A549 (cell line): ENCODE data around the gene COL15A1. TPM values are rescaled to one million over a fixed set of nuclear protein-coding genes. Genes with fewer than 3 reads are reported as not detected.

Source experiments
- ATAC-seq, 2 experiments: fragments of 200-7000 bp in 1 of 2; fragments of >200 bp in 1 of 2; cut with Nextera tagmentation in 1 of 2; cut with Tn5 transposase in 1 of 2; 3 replicates each; pipeline versions ENCODE4 v1.8.0 to v1.9.1; 2018 to 2020; ENCODE audit warnings: mild to moderate bottlenecking in 1 of 2, moderate library complexity in 1 of 2
- CTCF ChIA-PET: fragments of 300-600 bp; sonication (Branson Sonifier 250); formaldehyde crosslinking; extraction: SDS; loops from one replicate; lab custom pipeline; 2021; ENCODE audit warnings: antibody characterized with exemption, inconsistent platforms; lab: Yijun Ruan, JAX
- POLR2A ChIA-PET: fragments of 350-600 bp; formaldehyde crosslinking; extraction: SDS; loops from one replicate; lab custom pipeline; 2021; ENCODE audit warnings: antibody characterized with exemption, inconsistent platforms; lab: Yijun Ruan, JAX
- DNase-seq, 2 experiments: peaks; one replicate each; pipeline versions ENCODE4 v3.0.0 to v3.0.0-alpha.2; 2011 to 2016; ENCODE audit warnings: low read depth in 1 of 2, low spot score in 1 of 2
- FAIRE-seq: peaks from 2 replicates; lab custom pipeline; 2011; peaks lifted over from hg19 to GRCh38; lab: Jason Lieb, UNC
- H3K27ac ChIP-seq, 2 experiments: fragments of >200 bp; sonication (Bioruptor Twin); formaldehyde crosslinking; 3 replicates each; pipeline ENCODE4 v1.5.1; 2016 to 2017
- H3K4me1 ChIP-seq: fragments of >200 bp; sonication (Bioruptor Twin); formaldehyde crosslinking; 3 replicates; pipeline ENCODE4 v1.6.1; 2016
- H3K4me2 ChIP-seq: fragments of >200 bp; sonication (Bioruptor Twin); formaldehyde crosslinking; 3 replicates; pipeline ENCODE4 v1.6.1; 2016
- H3K4me3 ChIP-seq: fragments of >200 bp; sonication (Bioruptor Twin); formaldehyde crosslinking; 3 replicates; pipeline ENCODE4 v1.5.1; 2016
- H3K9me3 ChIP-seq: fragments of >200 bp; sonication (Bioruptor Twin); formaldehyde crosslinking; 3 replicates; pipeline ENCODE4 v1.6.1; 2016
- CBX8 ChIP-seq: fragments of 200-600 bp; sonication (generic); IDR thresholded peaks from 2 replicates; pipeline ENCODE4 v1.6.1; 2016
- CEBPB ChIP-seq, 2 experiments: fragments of >200 bp in 1 of 2; sonication (Bioruptor Twin) in 1 of 2; formaldehyde crosslinking in 1 of 2; IDR thresholded peaks; 2 replicates each; pipeline ENCODE4 v1.6.1; 2012 to 2016
- CHD2 ChIP-seq: fragments of 150-350 bp; IDR thresholded peaks from 2 replicates; pipeline ENCODE4 v1.6.1; 2014; ENCODE audit warnings: low read length; ENCODE audit not compliant: partially characterized antibody
- EHMT2 ChIP-seq: fragments of 200-600 bp; sonication (generic); IDR thresholded peaks from 2 replicates; pipeline ENCODE4 v1.6.1; 2016; ENCODE audit warnings: antibody characterized with exemption, low read depth, mild to moderate bottlenecking, moderate library complexity
- EP300 ChIP-seq, 2 experiments: fragments of >200 bp; sonication (Bioruptor Twin); formaldehyde crosslinking; IDR thresholded peaks; 2 replicates in 1 of 2; 3 replicates in 1 of 2; pipeline ENCODE4 v1.6.1; 2016 to 2017
- ESRRA ChIP-seq: fragments of 150-350 bp; IDR thresholded peaks from 2 replicates; pipeline ENCODE4 v1.6.1; 2014; ENCODE audit warnings: mild to moderate bottlenecking, low read length, borderline replicate concordance
- JUN ChIP-seq, 2 experiments: fragments of >200 bp; sonication (Bioruptor Twin); formaldehyde crosslinking; IDR thresholded peaks; 2 replicates in 1 of 2; 3 replicates in 1 of 2; pipeline ENCODE4 v1.6.1; 2016 to 2017
- JUNB ChIP-seq: fragments of >200 bp; sonication (Bioruptor Twin); formaldehyde crosslinking; IDR thresholded peaks from 2 replicates; pipeline ENCODE4 v1.6.1; 2016
- KDM5A ChIP-seq: fragments of 200-600 bp; sonication (generic); IDR thresholded peaks from 2 replicates; pipeline ENCODE4 v1.6.1; 2016; ENCODE audit warnings: antibody characterized with exemption, mild to moderate bottlenecking
- MAFK ChIP-seq: fragments of 450-650 bp; IDR thresholded peaks from 2 replicates; pipeline ENCODE4 v1.6.1; 2014; ENCODE audit not compliant: partially characterized antibody
- MAZ ChIP-seq: fragments of 150-350 bp; IDR thresholded peaks from 2 replicates; pipeline ENCODE4 v1.6.1; 2014; ENCODE audit warnings: antibody characterized with exemption, low read depth, low read length, borderline replicate concordance
- NPAS2 ChIP-seq: fragments of 250-450 bp; sonication (Bioruptor Pico); IDR thresholded peaks from 2 replicates; pipeline ENCODE4 v1.8.0; 2022; ENCODE audit warnings: mild to moderate bottlenecking, moderate library complexity, borderline replicate concordance
- NR3C1 ChIP-seq: fragments of >200 bp; sonication (Bioruptor Twin); formaldehyde crosslinking; IDR thresholded peaks from 3 replicates; pipeline ENCODE4 v1.6.1; 2017
- PHF8 ChIP-seq: fragments of 200-600 bp; sonication (generic); IDR thresholded peaks from 2 replicates; pipeline ENCODE4 v1.6.1; 2016; ENCODE audit warnings: low read depth, mild to moderate bottlenecking, antibody characterized with exemption, moderate library complexity, borderline replicate concordance
- POLR2A ChIP-seq: IDR thresholded peaks from 2 replicates; pipeline ENCODE4 v1.6.1; 2012; ENCODE audit warnings: mild to moderate bottlenecking, low read length
- POLR2AphosphoS2 ChIP-seq: conservative IDR thresholded peaks from 2 replicates; pipeline ENCODE4 v1.6.1; 2012; ENCODE audit warnings: low read length, improper control_type of control experiment, inconsistent platforms
- RAD21 ChIP-seq, 2 experiments: fragments of >200 bp in 1 of 2; sonication (Bioruptor Twin) in 1 of 2; formaldehyde crosslinking in 1 of 2; IDR thresholded peaks in 1 of 2; conservative IDR thresholded peaks in 1 of 2; 2 replicates in 1 of 2; 3 replicates in 1 of 2; pipeline ENCODE4 v1.6.1; 2012 to 2018; ENCODE audit warnings: inconsistent platforms in 1 of 2
- RCOR1 ChIP-seq: fragments of 150-350 bp; IDR thresholded peaks from 2 replicates; pipeline ENCODE4 v1.6.1; 2014; ENCODE audit warnings: antibody characterized with exemption, low read length, low read depth
- RFX5 ChIP-seq: fragments of 450-650 bp; IDR thresholded peaks from 2 replicates; pipeline ENCODE4 v1.7.1; 2014; ENCODE audit warnings: antibody characterized with exemption, mild to moderate bottlenecking, moderate library complexity
- SREBF2 ChIP-seq: fragments of 450-650 bp; IDR thresholded peaks from 2 replicates; pipeline ENCODE4 v1.6.1; 2014; ENCODE audit warnings: mild to moderate bottlenecking, moderate library complexity
- TFCP2L1 ChIP-seq: fragments of 250-450 bp; sonication (Bioruptor Pico); IDR thresholded peaks from 2 replicates; pipeline ENCODE4 v1.5.0; 2021; ENCODE audit warnings: mild to moderate bottlenecking
- ZFP36 ChIP-seq: fragments of 450-650 bp; IDR thresholded peaks from 2 replicates; pipeline ENCODE4 v1.6.1; 2014; ENCODE audit warnings: borderline replicate concordance; ENCODE audit not compliant: partially characterized antibody
- ZSCAN20 ChIP-seq: fragments of 250-450 bp; sonication (Bioruptor Pico); IDR thresholded peaks from 2 replicates; pipeline ENCODE4 v1.8.0; 2022; ENCODE audit warnings: mild to moderate bottlenecking, moderate library complexity
- WGBS: methylation state at CpG from one replicate; pipeline ENCODE4 v1.1.6; 2017; ENCODE audit errors: missing lambda C conversion rate; 5-methylcytosine and 5-hydroxymethylcytosine counted together
- polyA plus RNA-seq, 4 experiments: library from polyadenylated mRNA; depleted of rRNA in 3 of 4; stranded (reverse); fragments of >200 nt; fragmentation: RNase III in 1 of 4; extraction: RNeasy Plus Mini Kit Qiagen cat#74134 plus additional on column Dnase treatment in 1 of 4; gene quantifications; 2 replicates in 3 of 4; 3 replicates in 1 of 4; pipeline ENCODE4 v1.2.3, GENCODE V29; 2011 to 2017
- TF ChIP-seq, protein P1 (sequence below): fragments of >200 bp; sonication (Bioruptor Twin); formaldehyde crosslinking; IDR thresholded peaks from 2 replicates; pipeline ENCODE4 v1.6.1; 2016
- TF ChIP-seq, protein P2 (sequence below): IDR thresholded peaks from 2 replicates; pipeline ENCODE4 v1.6.1; 2012; ENCODE audit warnings: low read depth, borderline replicate concordance
- TF ChIP-seq, protein P3 (sequence below): fragments of 450-650 bp; IDR thresholded peaks from 2 replicates; pipeline ENCODE4 v1.6.1; 2014; ENCODE audit warnings: antibody characterized with exemption
- TF ChIP-seq, protein P4 (sequence below): IDR thresholded peaks from 2 replicates; pipeline ENCODE4 v1.6.1; 2012

COL15A1 gene
- polyA plus RNA-seq, 2 of the 4 experiments (the other 2 are of a cell fraction): 0.09 to 0.12 TPM

DNA sequence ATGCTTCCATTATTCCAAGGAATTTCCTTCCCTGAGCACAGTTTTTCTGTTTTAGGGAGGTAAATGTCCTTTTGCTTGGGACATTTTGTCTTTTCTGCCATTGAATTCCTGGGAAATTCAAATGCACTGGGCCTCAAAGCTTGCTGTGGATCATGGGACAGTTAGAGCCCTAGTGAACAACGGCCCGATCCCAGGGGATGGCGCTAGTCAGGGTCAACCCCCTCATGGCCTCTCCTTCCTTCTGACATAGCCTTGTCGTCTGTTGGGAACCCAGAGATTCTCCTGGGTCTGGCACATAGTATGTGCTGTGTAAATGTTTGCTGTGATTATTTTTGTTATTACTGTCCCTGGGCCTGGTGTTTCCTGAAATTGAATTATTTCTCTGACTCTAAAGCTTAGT, 30.7 kb upstream of the COL15A1 start (continued):
- TF ChIP-seq RCOR1 (no peak), CEBPB (IDR thresholded peaks at IDR 0.05) (no peak), EHMT2 (no peak), RFX5 (no peak), TFCP2L1 (CRISPR knock-in tag) (no peak)
- TF ChIP-seq, protein P1, sequence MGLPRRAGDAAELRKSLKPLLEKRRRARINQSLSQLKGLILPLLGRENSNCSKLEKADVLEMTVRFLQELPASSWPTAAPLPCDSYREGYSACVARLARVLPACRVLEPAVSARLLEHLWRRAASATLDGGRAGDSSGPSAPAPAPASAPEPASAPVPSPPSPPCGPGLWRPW: no peak
- TF ChIP-seq, protein P2, sequence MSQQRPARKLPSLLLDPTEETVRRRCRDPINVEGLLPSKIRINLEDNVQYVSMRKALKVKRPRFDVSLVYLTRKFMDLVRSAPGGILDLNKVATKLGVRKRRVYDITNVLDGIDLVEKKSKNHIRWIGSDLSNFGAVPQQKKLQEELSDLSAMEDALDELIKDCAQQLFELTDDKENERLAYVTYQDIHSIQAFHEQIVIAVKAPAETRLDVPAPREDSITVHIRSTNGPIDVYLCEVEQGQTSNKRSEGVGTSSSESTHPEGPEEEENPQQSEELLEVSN: no peak

DNA sequence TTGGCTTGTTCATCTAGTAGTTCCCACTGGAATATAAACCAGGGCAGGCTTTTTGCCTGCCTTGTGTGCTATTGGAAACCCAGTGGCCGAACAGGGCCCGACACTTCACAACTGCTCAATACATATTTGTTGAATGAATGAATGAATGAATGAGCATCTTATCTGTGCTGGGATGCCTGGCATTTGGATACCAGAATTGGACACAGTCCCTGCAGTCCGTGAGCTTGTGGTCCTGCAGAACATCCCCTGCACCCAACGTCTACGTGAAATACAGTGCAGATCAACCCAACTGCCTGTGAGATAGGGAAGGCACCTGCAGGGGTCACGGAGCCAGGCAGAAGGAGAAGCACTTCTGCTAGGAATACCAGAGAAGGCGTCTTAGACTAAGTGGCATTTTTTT, 30.0 kb upstream of the COL15A1 start:
- ATAC-seq: no peak
- no peak for FAIRE-seq
- TF ChIP-seq ZSCAN20 (CRISPR knock-in tag): no peak
- TF ChIP-seq EP300 (IDR thresholded peaks at IDR 0.05): no peak
- no peak for TF ChIP-seq PHF8
- no peak for TF ChIP-seq NPAS2
- no peak for TF ChIP-seq SREBF2
- no peak for TF ChIP-seq CBX8
- no peak for TF ChIP-seq RAD21 (conservative IDR thresholded peaks at IDR 0.05 in 1 of 2, IDR thresholded peaks at IDR 0.05 in 1 of 2)
- TF ChIP-seq ESRRA: no peak
- TF ChIP-seq TFCP2L1 (CRISPR knock-in tag): no peak
- TF ChIP-seq POLR2AphosphoS2: no peak
- no peak for TF ChIP-seq MAFK
- TF ChIP-seq KDM5A: no peak
- no peak for TF ChIP-seq JUNB
- TF ChIP-seq POLR2A: no peak
- no peak for TF ChIP-seq NR3C1
- no peak for TF ChIP-seq CHD2
- Histone ChIP-seq H3K27ac (no peak overlapping the region), H3K9me3 (no peaks in the 10 kb centered on the region), H3K4me3 (no peak overlapping the region), H3K4me1 (no peaks in the 10 kb centered on the region), H3K4me2 (no peak overlapping the region)
- DNase-seq: no peak
- WGBS: 62% methylated on average over 7 of the region's 7 CpGs
- POLR2A ChIA-PET: no interaction called here
- CTCF ChIA-PET: no interaction called here

DNA sequence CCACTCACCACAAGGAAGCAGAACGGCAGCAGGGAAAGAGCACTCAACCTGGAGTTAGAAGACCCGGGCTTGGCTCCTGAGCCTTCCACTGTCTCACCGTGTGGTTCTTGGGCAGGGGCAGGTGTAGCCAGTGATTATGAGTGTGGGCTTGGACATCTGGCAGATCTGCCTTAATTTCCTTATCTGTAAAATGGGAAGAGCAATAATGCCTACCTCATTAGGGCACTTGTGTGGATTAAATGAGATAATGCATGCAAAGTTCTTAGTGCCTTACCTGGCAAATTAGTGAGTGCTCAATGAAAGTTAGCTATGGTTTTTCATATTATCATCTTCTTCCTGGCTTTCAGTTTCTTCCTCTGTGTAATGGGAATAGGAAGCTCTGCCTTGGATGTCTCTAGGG, 28.1 kb upstream of the COL15A1 start:
- TF ChIP-seq POLR2A (no peak), ESRRA (no peak), MAZ (no peak), JUN (IDR thresholded peaks at IDR 0.05) (no peak), ZFP36 (no peak)
- TF ChIP-seq, protein P3, sequence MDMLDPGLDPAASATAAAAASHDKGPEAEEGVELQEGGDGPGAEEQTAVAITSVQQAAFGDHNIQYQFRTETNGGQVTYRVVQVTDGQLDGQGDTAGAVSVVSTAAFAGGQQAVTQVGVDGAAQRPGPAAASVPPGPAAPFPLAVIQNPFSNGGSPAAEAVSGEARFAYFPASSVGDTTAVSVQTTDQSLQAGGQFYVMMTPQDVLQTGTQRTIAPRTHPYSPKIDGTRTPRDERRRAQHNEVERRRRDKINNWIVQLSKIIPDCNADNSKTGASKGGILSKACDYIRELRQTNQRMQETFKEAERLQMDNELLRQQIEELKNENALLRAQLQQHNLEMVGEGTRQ: no peak
- TF ChIP-seq, protein P4, sequence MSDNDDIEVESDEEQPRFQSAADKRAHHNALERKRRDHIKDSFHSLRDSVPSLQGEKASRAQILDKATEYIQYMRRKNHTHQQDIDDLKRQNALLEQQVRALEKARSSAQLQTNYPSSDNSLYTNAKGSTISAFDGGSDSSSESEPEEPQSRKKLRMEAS: no peak
- ATAC-seq: no peak
- DNase-seq: no peak
- FAIRE-seq: no peak
- CTCF ChIA-PET: interaction anchor here (1.1 kb wide), 1 partner anchor 68 kb away, joined by 3 read pairs; no protein-coding TSS in a partner anchor
- Histone ChIP-seq H3K9me3 (no peaks in the 10 kb centered on the region), H3K4me3 (no peak overlapping the region), H3K4me1 (no peaks in the 10 kb centered on the region), H3K27ac (no peak overlapping the region), H3K4me2 (no peak overlapping the region)
- 60% methylated on average over 3 of the region's 3 CpGs for WGBS
- POLR2A ChIA-PET: no interaction called here
